HepG2 (cell line): ENCODE results near the gene RBM14. TPM values are rescaled to one million over a fixed set of nuclear protein-coding genes. Genes with fewer than 3 reads are reported as not detected.

Experiments used
- AGO2 ChIP-seq: fragments of 200-400 bp; formaldehyde crosslinking; optimal IDR thresholded peaks from 2 replicates; pipeline ENCODE3; 2017; ENCODE audit warnings: mild to moderate bottlenecking, low read depth, low read length, moderate library complexity
- ARNT2 ChIP-seq: sonication (generic); formaldehyde crosslinking; IDR thresholded peaks from 2 replicates; pipeline ENCODE4 v1.8.0; 2022; ENCODE audit warnings: mild to moderate bottlenecking, low read depth, missing genetic modification reagents, moderate library complexity
- BRF2 ChIP-seq: sonication (generic); formaldehyde crosslinking; IDR thresholded peaks from 2 replicates; pipeline ENCODE4 v1.8.1; 2022; ENCODE audit warnings: mild to moderate bottlenecking, missing genetic modification reagents
- DMTF1 ChIP-seq: sonication (generic); formaldehyde crosslinking; IDR thresholded peaks from 2 replicates; pipeline ENCODE4 v1.4.0; 2020; ENCODE audit warnings: mild to moderate bottlenecking, missing genetic modification reagents
- DNMT3B ChIP-seq: conservative IDR thresholded peaks from 2 replicates; pipeline ENCODE4 v1.6.1; 2016; ENCODE audit warnings: missing biosample characterization, control low read depth
- ETV6 ChIP-seq: sonication (generic); formaldehyde crosslinking; conservative IDR thresholded peaks from 2 replicates; pipeline ENCODE4 v1.4.0; 2020; ENCODE audit warnings: missing genetic modification reagents
- GATA4 ChIP-seq: sonication (generic); IDR thresholded peaks from 2 replicates; pipeline ENCODE4 v1.6.1; 2016; ENCODE audit warnings: antibody characterized with exemption, low read depth, borderline replicate concordance
- ISX ChIP-seq: sonication (generic); formaldehyde crosslinking; conservative IDR thresholded peaks from 2 replicates; pipeline ENCODE4 v1.5.0; 2020; ENCODE audit warnings: missing genetic modification reagents
- JARID2 ChIP-seq: sonication (generic); formaldehyde crosslinking; IDR thresholded peaks from 2 replicates; pipeline ENCODE4 v1.8.1; 2023; ENCODE audit warnings: missing genetic modification reagents, inconsistent platforms; ENCODE audit not compliant: insufficient replicate concordance
- MEF2D ChIP-seq: sonication (generic); formaldehyde crosslinking; IDR thresholded peaks from 2 replicates; pipeline ENCODE4 v1.5.1; 2020; ENCODE audit warnings: mild to moderate bottlenecking, missing genetic modification reagents
- NCOA2 ChIP-seq: sonication (generic); formaldehyde crosslinking; IDR thresholded peaks from 2 replicates; pipeline ENCODE4 v1.8.0; 2022; ENCODE audit warnings: inconsistent platforms
- ONECUT2 ChIP-seq: sonication (generic); formaldehyde crosslinking; IDR thresholded peaks from 2 replicates; pipeline ENCODE4 v1.4.0; 2020; ENCODE audit warnings: missing genetic modification reagents
- STAT5B ChIP-seq: sonication (generic); formaldehyde crosslinking; IDR thresholded peaks from 2 replicates; pipeline ENCODE4 v1.4.0; 2020; ENCODE audit warnings: missing genetic modification reagents
- TBP ChIP-seq: sonication (generic); formaldehyde crosslinking; IDR thresholded peaks from 2 replicates; pipeline ENCODE4 v1.5.0; 2020; ENCODE audit warnings: missing genetic modification reagents
- THAP9 ChIP-seq: sonication (generic); formaldehyde crosslinking; IDR thresholded peaks from 2 replicates; pipeline ENCODE4; 2020; ENCODE audit warnings: missing genetic modification reagents, mild to moderate bottlenecking, borderline replicate concordance
- ZNF253 ChIP-seq: sonication (generic); formaldehyde crosslinking; IDR thresholded peaks from 2 replicates; pipeline ENCODE4 v1.8.0; 2022; ENCODE audit warnings: mild to moderate bottlenecking, missing genetic modification reagents, borderline replicate concordance
- ZNF260 ChIP-seq: sonication (generic); formaldehyde crosslinking; IDR thresholded peaks from 2 replicates; pipeline ENCODE4 v1.4.0; 2020; ENCODE audit warnings: missing genetic modification reagents, low read depth, mild to moderate bottlenecking, borderline replicate concordance
- ZNF292 ChIP-seq: sonication (generic); formaldehyde crosslinking; IDR thresholded peaks from 2 replicates; pipeline ENCODE4 v1.8.1; 2022; ENCODE audit warnings: mild to moderate bottlenecking, low read depth, missing genetic modification reagents, borderline replicate concordance
- ZNF335 ChIP-seq: sonication (generic); formaldehyde crosslinking; IDR thresholded peaks from 2 replicates; pipeline ENCODE4 v1.4.0; 2020; ENCODE audit warnings: missing genetic modification reagents
- ZNF547 ChIP-seq: sonication (generic); formaldehyde crosslinking; IDR thresholded peaks from 2 replicates; pipeline ENCODE4 v1.5.1; 2020; ENCODE audit warnings: mild to moderate bottlenecking, missing genetic modification reagents
- polyA plus RNA-seq, 8 experiments: library from polyadenylated mRNA; depleted of rRNA in 3 of 8; stranded (reverse) in 7 of 8; unstranded in 1 of 8; fragments of >200 nt; fragmentation: Illumina TruSeq in 4 of 8; extraction: Trizol in 4 of 8; gene quantifications; 2 replicates each; pipeline versions ENCODE4 v1.2.1 to v1.2.3, GENCODE V29; 2011 to 2016; ENCODE audit warnings: low read depth in 4 of 8, missing spikeins in 1 of 8, mixed read lengths in 1 of 8; ENCODE audit not compliant: insufficient read depth in 1 of 8
- total RNA-seq, 5 experiments: library from RNA; depleted of rRNA; stranded (reverse); fragments of >200 nt; fragmentation: Illumina TruSeq; extraction: Trizol; gene quantifications; 2 replicates each; pipeline ENCODE4 v1.2.3, GENCODE V29; 2016; ENCODE audit warnings: low read depth in 1 of 5
- TF ChIP-seq, protein P1 (sequence below): sonication (generic); formaldehyde crosslinking; conservative IDR thresholded peaks from 2 replicates; pipeline ENCODE4 v1.8.0; 2022; ENCODE audit warnings: low read depth, missing genetic modification reagents

The RBM14 gene
- total and polyA plus RNA-seq, 2 of the 13 experiments (the other 11 are each of a cell fraction or from before 2014, with no cell fraction given): 12.7 to 44.1 TPM

DNA sequence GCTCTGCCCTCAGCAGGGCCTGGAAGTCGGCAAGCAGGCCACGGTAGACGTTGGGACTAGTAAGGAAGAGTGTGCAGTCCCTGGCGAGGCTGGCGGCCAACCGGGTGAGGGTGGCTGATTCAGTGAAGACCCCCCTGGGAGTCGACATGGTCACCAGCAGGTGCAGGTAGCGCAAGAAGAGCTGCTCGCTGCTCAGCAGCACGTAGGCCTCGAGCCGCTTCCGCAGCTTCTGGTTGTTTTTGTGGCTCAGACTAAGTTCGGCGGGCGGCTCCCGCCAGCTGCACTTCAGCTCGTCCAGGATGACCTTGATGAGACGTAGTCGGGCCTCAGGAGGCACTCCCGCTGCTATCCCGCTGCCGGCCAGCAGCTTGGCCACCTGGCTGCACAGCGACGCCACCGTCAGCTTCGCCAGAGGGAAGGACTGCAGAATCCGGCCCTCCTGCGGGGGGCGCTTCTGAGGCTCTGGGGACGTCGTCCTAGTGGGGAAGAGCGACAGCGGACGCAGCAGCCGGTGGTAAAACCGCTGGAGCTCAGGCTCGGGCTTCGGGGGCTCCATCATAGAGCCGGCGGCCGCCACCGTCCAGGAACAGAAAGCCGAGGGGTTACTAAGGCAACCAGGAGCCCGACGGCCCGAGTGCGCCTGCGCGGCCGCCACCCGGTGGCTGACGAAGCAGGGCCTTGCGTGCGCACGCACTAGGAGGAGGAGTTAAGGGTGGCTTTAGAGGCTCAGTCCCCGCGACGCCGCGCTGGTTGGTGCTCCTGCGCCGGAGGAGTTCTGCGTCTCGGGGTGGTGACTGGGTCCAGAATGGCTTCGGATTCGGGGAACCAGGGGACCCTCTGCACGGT is 23.8 kb upstream of the RBM14 start, which contains the start of the genes CCDC87 and CCS (continued):
- TF ChIP-seq ETV6 (CRISPR knock-in tag) (no peak; the same call in 1 of the 2 replicates), ZNF253 (CRISPR knock-in tag) (no peak), ISX (no peak), MEF2D (CRISPR knock-in tag) (peak; percentile 82), ONECUT2 (CRISPR knock-in tag) (no peak; the same call in 1 of the 2 replicates), ZNF292 (CRISPR knock-in tag) (peak; percentile 97), ARNT2 (CRISPR knock-in tag) (peak; percentile 75; the same call in 1 of the 2 replicates), THAP9 (peak; percentile 62; the same call in 1 of the 2 replicates), NCOA2 (CRISPR knock-in tag) (peak; percentile 71), ZNF335 (CRISPR knock-in tag) (peak; percentile 55), GATA4 (peak; percentile 91), BRF2 (CRISPR knock-in tag) (no peak), DMTF1 (CRISPR knock-in tag) (no peak), STAT5B (0 out of 2 replicates have a peak, but pooled peaks have one; percentile 22), ZNF547 (CRISPR knock-in tag) (peak; percentile 60), TBP (CRISPR knock-in tag) (0 out of 2 replicates have a peak, but pooled peaks have one; percentile 62), AGO2 (no peak), DNMT3B (peak; percentile 56; the same call in 1 of the 2 replicates), JARID2 (CRISPR knock-in tag) (no peak), ZNF260 (CRISPR knock-in tag) (no peak)
- TF ChIP-seq, protein P1, sequence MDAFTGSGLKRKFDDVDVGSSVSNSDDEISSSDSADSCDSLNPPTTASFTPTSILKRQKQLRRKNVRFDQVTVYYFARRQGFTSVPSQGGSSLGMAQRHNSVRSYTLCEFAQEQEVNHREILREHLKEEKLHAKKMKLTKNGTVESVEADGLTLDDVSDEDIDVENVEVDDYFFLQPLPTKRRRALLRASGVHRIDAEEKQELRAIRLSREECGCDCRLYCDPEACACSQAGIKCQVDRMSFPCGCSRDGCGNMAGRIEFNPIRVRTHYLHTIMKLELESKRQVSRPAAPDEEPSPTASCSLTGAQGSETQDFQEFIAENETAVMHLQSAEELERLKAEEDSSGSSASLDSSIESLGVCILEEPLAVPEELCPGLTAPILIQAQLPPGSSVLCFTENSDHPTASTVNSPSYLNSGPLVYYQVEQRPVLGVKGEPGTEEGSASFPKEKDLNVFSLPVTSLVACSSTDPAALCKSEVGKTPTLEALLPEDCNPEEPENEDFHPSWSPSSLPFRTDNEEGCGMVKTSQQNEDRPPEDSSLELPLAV (CRISPR knock-in tag): no peak
